Dedifferentiated amniotic fluid mesenchymal stem cell (primary cell): Measurements from ENCODE around the gene NCKAP5.

Source experiments
- DNase-seq: peaks from one replicate; pipeline ENCODE4 v3.0.0-alpha.2; 2016; ENCODE audit errors: extremely low spot score

Gene NCKAP5

GRCh38 chr2:132949108-132949507 lies 619.2 kb downstream of the NCKAP5 start:
- no peak for DNase-seq

DNA sequence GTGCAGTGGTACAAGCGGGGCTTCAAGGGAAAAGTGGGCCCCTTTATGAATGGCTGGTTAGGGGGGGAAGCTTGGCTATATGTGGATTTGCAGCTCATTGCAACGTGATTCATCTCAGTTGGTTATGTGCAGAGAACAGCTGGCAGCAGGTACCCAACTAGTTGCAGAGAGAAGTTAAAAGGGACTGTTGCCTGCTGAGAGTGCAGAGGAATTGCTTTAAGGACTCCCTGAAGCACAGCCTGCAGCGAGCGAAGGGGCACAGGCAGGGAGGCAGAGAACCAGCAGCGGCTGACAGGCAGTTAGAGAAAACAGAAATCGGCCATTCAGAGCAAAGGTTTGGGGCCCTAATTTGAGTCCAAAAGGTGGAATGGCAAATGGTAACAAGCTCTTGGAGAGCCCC lies 620.1 kb downstream of the NCKAP5 start:
- DNase-seq: no peak

GRCh38 chr2:132943829-132944228 lies 624.4 kb downstream of the NCKAP5 start:
- no peak for DNase-seq

DNA sequence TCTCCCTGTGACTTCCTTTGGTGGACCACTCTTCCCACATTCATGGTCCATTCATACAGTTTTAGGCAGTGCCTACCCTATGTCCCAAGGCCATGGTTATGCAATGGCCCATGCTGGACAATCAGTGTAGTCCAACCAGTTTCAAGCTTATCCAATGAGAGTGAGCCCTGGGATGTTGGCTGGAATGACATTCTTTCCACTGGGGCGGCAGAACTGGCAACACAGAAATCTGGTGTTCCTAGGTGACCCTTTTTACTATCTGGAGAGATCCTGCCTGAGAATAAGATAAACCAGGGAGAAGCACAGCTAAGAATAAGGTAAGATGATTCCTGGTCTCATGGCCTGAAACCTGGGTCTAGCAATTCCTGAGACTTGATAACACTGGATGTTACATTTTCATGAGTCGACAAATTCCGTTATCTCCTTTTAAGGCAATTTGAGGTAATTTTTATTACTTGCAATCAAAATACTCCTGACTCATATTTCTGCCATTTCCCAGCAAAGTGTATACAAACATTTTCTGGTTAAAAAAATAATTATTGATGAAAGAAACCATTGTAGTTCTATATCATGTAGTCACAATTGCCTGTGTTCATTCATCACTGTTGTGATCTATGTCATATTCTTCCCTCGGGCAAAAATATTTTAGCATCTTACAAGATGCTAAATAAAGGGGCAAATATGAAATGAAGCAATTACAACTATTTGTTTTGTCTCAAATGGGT lies 626.8 kb downstream of the NCKAP5 start:
- DNase-seq: no peak

- no peak for DNase-seq
Measured at GRCh38 chr2:132937629-132938028, 630.6 kb downstream of the NCKAP5 start.

DNA sequence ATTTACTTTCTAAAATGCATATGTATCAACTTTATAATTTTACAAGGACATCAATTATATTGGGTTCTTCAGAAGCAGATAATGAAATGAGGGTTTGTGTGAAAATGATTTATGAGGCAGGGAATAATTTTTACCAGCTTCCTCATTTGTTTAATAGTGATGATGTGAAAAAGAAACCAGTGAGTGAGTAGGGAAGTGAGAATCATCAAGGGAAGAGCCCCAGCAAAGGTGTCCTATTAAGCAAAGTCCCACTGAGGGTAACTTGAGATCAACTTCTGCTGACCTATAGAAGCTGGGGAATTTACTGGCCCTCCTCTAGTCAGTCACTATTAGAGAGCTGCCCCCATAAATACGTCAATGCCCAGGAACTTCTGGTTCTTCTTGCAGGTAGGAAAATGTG lies 631.5 kb downstream of the NCKAP5 start:
- no peak for DNase-seq

- no peak for DNase-seq
Measured at GRCh38 chr2:132936261-132936660, 632.0 kb downstream of the NCKAP5 start.

DNA sequence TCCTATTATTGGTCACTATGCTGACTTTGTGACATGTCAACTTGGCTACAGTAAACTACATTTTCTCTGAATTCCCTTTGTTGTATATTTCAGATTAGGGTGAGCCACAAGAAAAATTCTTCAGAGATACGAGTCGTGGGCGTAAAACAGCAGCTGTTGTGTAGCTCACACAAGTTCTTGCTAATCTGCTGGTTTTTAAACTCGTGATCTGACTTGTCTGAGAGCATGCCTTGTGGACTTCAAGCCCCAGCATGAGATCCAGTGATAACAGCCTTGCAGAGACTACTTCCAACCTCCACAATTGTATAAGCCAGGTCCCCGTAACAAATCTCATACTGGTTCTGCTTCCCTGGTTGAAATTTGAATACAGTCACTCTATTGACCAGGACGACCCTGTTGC lies 638.5 kb downstream of the NCKAP5 start:
- DNase-seq: no peak

DNA sequence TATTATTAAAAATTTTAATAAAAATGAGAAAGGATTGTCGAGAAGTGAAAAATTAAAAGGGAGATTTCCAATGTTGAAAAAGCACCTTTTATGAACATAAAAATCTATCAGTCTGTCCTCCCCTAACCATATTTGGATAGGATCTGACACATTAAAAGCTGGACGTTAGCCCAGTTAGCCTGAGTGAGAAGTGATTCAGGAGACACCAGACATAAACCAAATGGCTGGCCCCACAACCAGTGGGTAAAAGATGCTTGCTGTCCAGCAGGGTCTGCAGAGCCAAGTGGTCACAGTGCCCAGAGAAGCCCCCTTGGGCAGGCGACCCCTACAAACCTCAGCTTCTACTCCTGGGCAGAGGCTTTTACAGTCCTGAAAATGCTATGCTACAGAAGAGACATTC lies 644.5 kb downstream of the NCKAP5 start:
- no peak for DNase-seq

GRCh38 chr2:132915812-132916549 lies 652.3 kb downstream of the NCKAP5 start:
- no peak for DNase-seq

DNA sequence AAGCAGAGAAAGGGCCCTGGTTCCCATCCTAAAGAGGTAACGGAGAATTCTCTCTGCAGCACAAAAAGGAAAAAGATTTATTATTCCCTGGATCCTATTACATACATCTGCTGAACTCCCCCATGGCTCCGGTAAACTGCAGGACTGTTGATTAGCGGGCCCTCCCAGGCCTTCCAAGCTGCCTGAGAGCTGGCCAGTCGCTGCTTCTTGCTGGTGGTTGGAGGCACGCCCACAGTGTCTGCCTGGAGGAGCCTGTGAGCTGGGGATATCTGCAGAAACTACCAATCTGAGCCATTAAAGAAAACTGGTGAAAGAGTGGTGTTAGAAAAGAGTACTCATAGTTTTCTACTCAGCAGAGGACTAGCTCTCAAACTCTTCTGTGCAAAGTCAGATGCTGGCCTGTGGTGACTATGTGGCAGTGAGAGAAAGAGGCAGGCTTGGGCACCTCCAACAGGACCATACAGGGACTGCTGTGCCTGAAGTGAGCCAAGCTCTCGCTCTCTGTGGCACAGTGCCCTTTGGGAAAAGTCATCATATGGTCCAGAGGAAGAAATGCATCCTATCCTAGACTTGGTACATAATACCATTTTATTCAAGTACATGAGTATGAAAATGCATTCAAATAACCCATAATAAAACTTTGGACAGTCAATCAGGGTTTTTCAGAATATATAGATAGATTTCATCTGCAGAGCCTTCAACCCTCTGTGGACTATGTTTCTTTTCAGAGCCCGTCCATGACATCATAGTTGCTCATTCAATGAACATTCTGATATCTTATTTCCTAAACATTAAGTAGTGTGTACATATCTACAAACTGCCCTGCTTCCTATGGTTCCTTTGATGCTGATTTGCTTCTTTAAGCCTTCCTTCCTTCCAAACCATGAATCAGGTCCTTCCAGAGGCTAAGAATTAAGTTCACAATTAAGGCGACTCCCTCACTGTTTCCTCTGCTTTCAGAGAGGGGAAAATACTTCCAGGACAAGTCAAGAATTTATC lies 656.2 kb downstream of the NCKAP5 start:
- DNase-seq: no peak

- no peak for DNase-seq
Measured at GRCh38 chr2:132910432-132910831, 657.8 kb downstream of the NCKAP5 start.

GRCh38 chr2:132909427-132909826 lies 658.8 kb downstream of the NCKAP5 start:
- no peak for DNase-seq

GRCh38 chr2:132904142-132904842 lies 664.0 kb downstream of the NCKAP5 start:
- DNase-seq: no peak

DNA sequence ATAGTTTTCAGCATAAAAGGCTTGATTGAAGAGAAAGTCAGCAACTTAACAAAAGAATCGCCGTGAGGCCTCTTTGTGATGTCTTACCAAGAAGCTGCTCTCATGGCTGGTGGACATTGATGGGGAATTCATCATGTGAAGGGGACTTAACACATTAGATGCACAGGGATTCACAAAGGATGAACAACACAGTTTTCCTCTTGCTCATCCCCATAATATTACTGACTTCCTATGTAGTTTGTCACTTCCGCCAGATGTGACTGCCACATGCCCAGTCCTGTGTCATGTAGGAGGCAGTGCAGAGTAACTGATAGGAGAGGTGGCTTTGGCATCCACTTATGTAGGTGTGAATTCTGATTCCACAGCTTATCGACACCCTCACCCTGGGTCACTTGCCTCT lies 665.6 kb downstream of the NCKAP5 start:
- no peak for DNase-seq

- DNase-seq: no peak
Measured at GRCh38 chr2:132901661-132902060, 666.6 kb downstream of the NCKAP5 start.

- DNase-seq: no peak
Measured at GRCh38 chr2:132897111-132897510, 671.2 kb downstream of the NCKAP5 start.

- no peak for DNase-seq
Measured at GRCh38 chr2:132896073-132896472, 672.2 kb downstream of the NCKAP5 start.

DNA sequence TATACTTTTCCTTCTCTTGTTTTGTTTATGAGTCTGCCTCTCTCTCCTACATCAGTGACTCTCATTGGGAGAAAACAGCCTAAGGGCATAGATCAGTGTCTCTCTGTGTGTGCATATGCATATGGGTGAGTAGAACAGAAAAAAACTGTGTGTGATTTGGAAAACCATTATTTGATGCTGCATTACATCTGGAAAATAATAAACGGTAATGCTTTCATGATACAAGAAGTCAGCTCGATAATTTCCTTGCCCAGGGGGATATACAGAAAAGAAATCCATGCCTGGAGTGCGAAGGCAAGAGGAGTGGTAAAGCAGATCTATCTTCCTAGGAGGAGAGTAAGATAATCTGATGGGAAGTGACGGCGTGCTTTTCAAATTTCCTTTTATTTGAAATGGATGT lies 676.8 kb downstream of the NCKAP5 start:
- no peak for DNase-seq

DNA sequence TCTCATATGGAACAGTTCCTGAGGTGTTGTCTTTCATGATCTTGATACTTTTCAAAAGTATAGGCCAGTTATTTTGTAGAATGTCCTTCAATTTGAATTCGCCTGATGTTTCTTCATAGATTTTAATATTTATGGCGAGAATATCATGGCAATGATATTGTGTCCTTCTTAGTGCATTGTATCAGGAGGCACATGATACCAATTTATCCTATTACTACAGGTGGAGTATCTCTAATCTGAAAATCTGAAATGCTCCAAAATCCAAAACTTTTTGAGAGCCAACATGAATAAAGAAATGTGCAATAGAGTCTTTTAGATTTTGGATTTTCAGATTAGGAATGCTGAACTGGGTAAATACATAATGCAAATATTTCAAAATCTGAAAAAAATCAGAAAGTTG lies 681.7 kb downstream of the NCKAP5 start:
- DNase-seq: no peak

DNA sequence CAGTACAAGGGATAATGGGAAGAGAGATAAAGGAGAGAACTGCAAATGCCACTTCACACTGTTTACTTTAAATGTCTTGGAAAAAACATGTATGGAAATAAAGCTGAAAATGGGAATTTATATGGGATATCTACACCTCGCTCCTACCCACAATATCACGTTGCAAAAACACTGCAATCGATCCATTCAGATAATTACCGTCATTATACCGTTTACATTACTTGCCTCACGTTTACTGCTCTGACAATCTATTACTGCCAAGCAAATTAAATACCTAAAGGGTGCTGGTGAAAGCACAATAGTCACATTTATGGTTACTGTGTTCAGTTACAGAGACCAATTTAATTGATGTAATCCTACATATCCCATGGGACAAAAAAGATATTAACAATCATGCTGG lies 683.6 kb downstream of the NCKAP5 start:
- DNase-seq: no peak

DNA sequence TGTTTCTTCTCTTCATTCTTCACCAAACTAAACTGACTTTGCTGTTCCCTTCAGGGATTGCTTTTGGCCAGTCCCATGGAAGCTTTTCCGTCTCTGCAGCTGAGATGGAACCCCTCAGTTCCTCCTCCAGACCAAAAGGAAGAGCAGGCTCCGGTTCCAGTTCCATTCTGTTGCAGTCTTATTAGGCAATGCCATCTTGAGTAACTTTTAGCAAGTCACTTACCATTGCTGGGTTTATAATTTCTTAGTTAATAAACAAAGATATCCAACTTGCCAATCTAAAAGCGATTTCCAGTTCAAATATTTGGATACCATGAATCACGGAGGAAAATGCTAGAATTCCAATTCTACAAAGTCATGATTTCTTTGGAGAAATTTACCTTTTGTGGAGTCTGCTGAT lies 684.0 kb downstream of the NCKAP5 start:
- DNase-seq: no peak
